GM23338 (cell line): ENCODE results near the gene RPTOR. TPM values are rescaled to one million over a fixed set of nuclear protein-coding genes. Genes with fewer than 3 reads are reported as not detected.

Experiments
- ATAC-seq: fragments of 200-7000 bp; cut with Tn5 transposase; 3 replicates; pipeline ENCODE4 v1.9.1; 2020
- DNase-seq: peaks from one replicate; pipeline ENCODE4 v3.0.0-alpha.2; 2015; ENCODE audit warnings: low spot score
- H2AFZ ChIP-seq: fragments of 200-600 bp; sonication (generic); 2 replicates; pipeline ENCODE4 v1.8.0; 2016; ENCODE audit warnings: antibody characterized with exemption, mild to moderate bottlenecking, moderate library complexity
- H3F3A ChIP-seq: fragments of 200-600 bp; sonication (generic); replicated peaks from 2 replicates; pipeline ENCODE4 v1.8.0; 2017; ENCODE audit warnings: antibody characterized with exemption, mixed run types, low read depth
- H3K27ac ChIP-seq: fragments of 200-600 bp; sonication (generic); 2 replicates; pipeline ENCODE4 v1.6.1; 2016; ENCODE audit warnings: low read depth
- H3K27me3 ChIP-seq: fragments of 200-600 bp; sonication (generic); 2 replicates; pipeline ENCODE4 v1.8.0; 2016; ENCODE audit warnings: mild to moderate bottlenecking, mixed run types, moderate library complexity; ENCODE audit not compliant: insufficient read depth
- H3K36me3 ChIP-seq: fragments of 200-600 bp; sonication (generic); 2 replicates; pipeline ENCODE4 v1.8.0; 2016; ENCODE audit warnings: mild to moderate bottlenecking; ENCODE audit not compliant: insufficient read depth
- H3K4me1 ChIP-seq: fragments of 200-600 bp; sonication (generic); 2 replicates; pipeline ENCODE4 v1.8.0; 2016; ENCODE audit warnings: mild to moderate bottlenecking, moderate library complexity; ENCODE audit not compliant: insufficient read depth
- H3K4me2 ChIP-seq: fragments of 200-600 bp; sonication (generic); 2 replicates; pipeline ENCODE4 v1.7.1; 2017; ENCODE audit warnings: mixed run types
- H3K4me3 ChIP-seq: fragments of 200-600 bp; sonication (generic); 2 replicates; pipeline ENCODE4 v1.6.1; 2016; ENCODE audit warnings: mixed run types
- H3K79me2 ChIP-seq: fragments of 200-600 bp; sonication (generic); replicated peaks from 2 replicates; pipeline ENCODE4 v1.8.0; 2017; ENCODE audit warnings: mild to moderate bottlenecking; ENCODE audit not compliant: insufficient read depth
- H3K9me2 ChIP-seq: fragments of 200-600 bp; sonication (generic); 2 replicates; pipeline ENCODE4 v1.8.0; 2017; ENCODE audit not compliant: insufficient read depth
- H4K20me1 ChIP-seq: fragments of 200-600 bp; sonication (generic); replicated peaks from 2 replicates; pipeline ENCODE4 v1.8.0; 2017; ENCODE audit warnings: mild to moderate bottlenecking; ENCODE audit not compliant: insufficient read depth
- H3K27ac Mint-ChIP-seq: 2 replicates; pipeline ENCODE4 v1.8.0; 2020; ENCODE audit warnings: inconsistent platforms, mild to moderate bottlenecking, moderate library complexity, mixed read lengths
- H3K27me3 Mint-ChIP-seq: 3 replicates; pipeline ENCODE4 v1.8.0; 2022; ENCODE audit warnings: low read depth, mild to moderate bottlenecking, moderate library complexity, mixed read lengths, inconsistent platforms; ENCODE audit not compliant: insufficient read depth, poor library complexity
- H3K36me3 Mint-ChIP-seq: 3 replicates; pipeline ENCODE4 v1.8.0; 2021; ENCODE audit warnings: low read depth, mild to moderate bottlenecking, inconsistent platforms, moderate library complexity, mixed read lengths
- H3K4me1 Mint-ChIP-seq: 3 replicates; pipeline ENCODE4 v1.8.0; 2020; ENCODE audit warnings: mild to moderate bottlenecking, inconsistent platforms, mixed read lengths
- H3K4me3 Mint-ChIP-seq: 3 replicates; pipeline ENCODE4 v1.8.0; 2021; ENCODE audit warnings: moderate library complexity, mild to moderate bottlenecking, inconsistent platforms, mixed read lengths
- H3K9me3 Mint-ChIP-seq: 3 replicates; pipeline ENCODE4 v1.8.0; 2020; ENCODE audit warnings: moderate library complexity, mild to moderate bottlenecking, inconsistent platforms, mixed read lengths
- CTCF ChIP-seq, 2 experiments: fragments of 200-600 bp in 1 of 2; sonication (generic) in 1 of 2; conservative IDR thresholded peaks; 2 replicates each; pipeline versions ENCODE4 v1.5.1 to v1.6.1; 2016 to 2017; ENCODE audit warnings: antibody characterized with exemption in 2 of 2, low read depth in 2 of 2, mild to moderate bottlenecking in 2 of 2, moderate library complexity in 1 of 2
- EZH2 ChIP-seq: fragments of 200-600 bp; sonication (generic); IDR thresholded peaks from one replicate; pipeline ENCODE4 v1.8.0; 2017; ENCODE audit warnings: antibody characterized with exemption, mild to moderate bottlenecking, low read depth; ENCODE audit not compliant: unreplicated experiment
- EZH2phosphoT487 ChIP-seq: fragments of 200-600 bp; sonication (generic); IDR thresholded peaks from one replicate; pipeline ENCODE4 v1.8.1; 2018; ENCODE audit warnings: antibody characterized with exemption; ENCODE audit not compliant: unreplicated experiment
- JUNB ChIP-seq: IDR thresholded peaks from one replicate; pipeline ENCODE4 v1.6.1; 2016; ENCODE audit warnings: antibody characterized with exemption; ENCODE audit not compliant: unreplicated experiment
- ZNF462 ChIP-seq: fragments of 250-450 bp; sonication (Bioruptor Pico); IDR thresholded peaks from 2 replicates; pipeline ENCODE4 v1.5.0; 2020; ENCODE audit warnings: mild to moderate bottlenecking, moderate library complexity
- polyA plus RNA-seq: library from polyadenylated mRNA; unstranded; fragments of >200 nt; fragmentation: Nextera tagmentation; extraction: Ambion mirVana; gene quantifications from 2 replicates; pipeline ENCODE4 v1.2.1, GENCODE V29; 2016
- total RNA-seq: library from RNA; depleted of rRNA; stranded (reverse); fragments of >200 nt; shearing (Covaris generic); gene quantifications from 2 replicates; pipeline ENCODE4 v1.2.3, GENCODE V29; 2014

RPTOR gene
- total and polyA plus RNA-seq, 2 experiments from 2014 or later = 9.5 to 38.0 TPM

GRCh38 chr17:80717720-80718083 lies 173.1 kb downstream of the RPTOR start:
- Histone ChIP-seq H3K9me2 (no peaks in the 10 kb centered on the region), H3K4me1 (no peaks in the 10 kb centered on the region), H4K20me1 (no peaks in the 10 kb centered on the region; the same call in 1 of the 2 replicates), H3F3A (no peaks in the 10 kb centered on the region), H3K4me2 (no peak overlapping the region), H3K79me2 (peaks cover 71% of the 10 kb centered on the region), H3K27me3 (no peaks in the 10 kb centered on the region), H3K36me3 (0 out of 2 replicates have a peak, but pooled peaks cover 3% of the 10 kb centered on the region), H2AFZ (no peak overlapping the region), H3K4me3 (no peak overlapping the region), H3K27ac (no peak overlapping the region)
- no peak for TF ChIP-seq EZH2
- TF ChIP-seq CTCF (conservative IDR thresholded peaks at IDR 0.05; ENCODE audit: low read depth in 2 of 2) = no peak
- no peak for TF ChIP-seq JUNB
- no peak for TF ChIP-seq EZH2phosphoT487
- TF ChIP-seq ZNF462 (CRISPR knock-in tag) = no peak
- Mint-ChIP-seq H3K27me3 (peaks cover 9% of the 10 kb centered on the region), H3K9me3 (no peaks in the 10 kb centered on the region), H3K4me3 (no peak overlapping the region), H3K4me1 (peaks cover 31% of the 10 kb centered on the region), H3K27ac (no peak overlapping the region), H3K36me3 (no peaks in the 10 kb centered on the region)
- DNase-seq (no peak), ATAC-seq (no peak)
